ENCODE data around the gene KDM4B. TPM values are rescaled to one million over a fixed set of nuclear protein-coding genes. Genes with fewer than 3 reads are reported as not detected.

The KDM4B gene
- total and polyA plus RNA-seq, 7 donors, result 7.2 to 46.5 (median 21.4) TPM

DNA sequence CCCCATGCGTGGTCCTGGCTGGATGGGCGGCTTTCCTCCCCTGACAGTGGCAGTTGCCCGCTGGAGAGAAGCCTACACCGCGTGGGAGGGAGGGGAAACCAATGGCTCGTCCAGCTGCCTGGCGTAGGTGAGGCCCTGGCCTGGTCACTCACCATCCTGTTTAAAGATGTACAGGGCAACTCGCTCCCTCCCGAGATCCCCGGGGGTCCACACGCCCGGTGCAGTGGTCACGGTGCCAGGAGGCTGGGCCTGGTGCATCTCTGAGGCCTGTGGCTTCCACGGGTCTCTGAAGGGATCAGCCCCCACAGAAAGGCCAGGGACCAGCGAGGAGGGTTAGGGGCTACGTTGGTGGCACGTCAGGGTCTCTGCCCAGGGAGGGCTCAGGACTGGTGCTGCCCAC, 156.5 kb downstream of the KDM4B start:
- H3K36me3 ChIP-seq, result peaks cover 0 to 39% (median 14%) of the 10 kb centered on the region in 4 donors
- intact Hi-C loops (cut with DNase I), result loop anchor here (5.0 kb wide), 1 partner anchor 33 kb away; no protein-coding TSS in a partner anchor

DNA sequence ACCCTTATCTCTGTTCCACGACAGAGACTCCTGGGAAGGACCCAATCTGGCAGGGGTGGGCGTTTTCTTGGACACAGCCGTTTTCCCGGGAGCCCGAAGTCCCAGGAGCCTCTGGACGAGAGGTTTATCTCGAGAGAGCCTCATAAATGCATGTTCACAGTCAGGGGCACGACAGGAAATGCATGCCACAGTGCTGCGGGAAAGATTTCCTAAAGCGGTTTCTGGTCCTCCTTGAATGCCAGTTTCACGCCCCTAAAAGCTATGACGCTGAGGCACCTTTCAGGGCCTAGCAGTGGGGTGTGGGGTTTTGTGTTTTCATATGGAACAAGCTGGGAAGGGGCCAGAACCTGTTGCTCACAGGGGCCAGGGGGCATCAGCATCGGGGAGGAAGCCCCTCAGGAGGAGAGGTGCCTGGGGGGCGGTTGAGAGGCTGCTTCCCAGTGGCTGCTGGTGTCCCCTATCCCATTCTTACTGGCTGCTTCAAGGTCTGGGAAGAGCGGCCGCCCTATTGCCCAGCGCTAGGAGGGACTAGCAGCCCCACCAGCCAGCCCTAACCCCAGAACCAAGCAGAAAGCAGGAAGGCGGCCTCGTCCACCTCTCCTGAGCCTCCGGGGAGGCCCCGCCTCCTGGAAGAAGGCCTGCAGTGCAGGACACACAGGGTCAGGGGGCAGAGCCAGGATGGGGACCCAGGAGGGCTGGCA, 157.0 kb downstream of the KDM4B start:
- no peak for DNase-seq
- Histone ChIP-seq H3K9me3 (no peaks in the 10 kb centered on the region), H3K4me3 (no peak overlapping the region), H3K27ac (no peak overlapping the region), H3K4me1 (peaks cover 0 to 26% (median 20%) of the 10 kb centered on the region in 4 donors), H3K36me3 (peaks cover 0 to 33% (median 10%) of the 10 kb centered on the region in 4 donors), H3K27me3 (no peaks in the 10 kb centered on the region)
- WGBS, 2 donors, result 60 to 83% methylated on average over 21 of the region's 21 CpGs
- TF ChIP-seq EP300 (IDR thresholded peaks at IDR 0.05), result no peak
- TF ChIP-seq POLR2AphosphoS5 (IDR thresholded peaks at IDR 0.05), result no peak
- no peak for TF ChIP-seq POLR2A (IDR thresholded peaks at IDR 0.05)
- TF ChIP-seq, protein P1, sequence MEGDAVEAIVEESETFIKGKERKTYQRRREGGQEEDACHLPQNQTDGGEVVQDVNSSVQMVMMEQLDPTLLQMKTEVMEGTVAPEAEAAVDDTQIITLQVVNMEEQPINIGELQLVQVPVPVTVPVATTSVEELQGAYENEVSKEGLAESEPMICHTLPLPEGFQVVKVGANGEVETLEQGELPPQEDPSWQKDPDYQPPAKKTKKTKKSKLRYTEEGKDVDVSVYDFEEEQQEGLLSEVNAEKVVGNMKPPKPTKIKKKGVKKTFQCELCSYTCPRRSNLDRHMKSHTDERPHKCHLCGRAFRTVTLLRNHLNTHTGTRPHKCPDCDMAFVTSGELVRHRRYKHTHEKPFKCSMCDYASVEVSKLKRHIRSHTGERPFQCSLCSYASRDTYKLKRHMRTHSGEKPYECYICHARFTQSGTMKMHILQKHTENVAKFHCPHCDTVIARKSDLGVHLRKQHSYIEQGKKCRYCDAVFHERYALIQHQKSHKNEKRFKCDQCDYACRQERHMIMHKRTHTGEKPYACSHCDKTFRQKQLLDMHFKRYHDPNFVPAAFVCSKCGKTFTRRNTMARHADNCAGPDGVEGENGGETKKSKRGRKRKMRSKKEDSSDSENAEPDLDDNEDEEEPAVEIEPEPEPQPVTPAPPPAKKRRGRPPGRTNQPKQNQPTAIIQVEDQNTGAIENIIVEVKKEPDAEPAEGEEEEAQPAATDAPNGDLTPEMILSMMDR (IDR thresholded peaks at IDR 0.05), result no peak
- intact Hi-C loops (cut with DNase I), result loop anchor here (5.0 kb wide), 1 partner anchor 34 kb away; no protein-coding TSS in a partner anchor

More for the DNA sequence above, 156.5 kb downstream of the KDM4B start:
- DNase-seq, result no peak
- Histone ChIP-seq H3K4me3 (no peak overlapping the region), H3K27me3 (no peaks in the 10 kb centered on the region), H3K27ac (no peak overlapping the region), H3K4me1 (peaks cover 0 to 26% (median 20%) of the 10 kb centered on the region in 4 donors), H3K9me3 (no peaks in the 10 kb centered on the region)
- TF ChIP-seq EP300 (IDR thresholded peaks at IDR 0.05) (no peak), POLR2A (IDR thresholded peaks at IDR 0.05) (no peak), POLR2AphosphoS5 (IDR thresholded peaks at IDR 0.05) (no peak)
- TF ChIP-seq, protein P1 (IDR thresholded peaks at IDR 0.05), result no peak
- WGBS, 2 donors, result 88 to 94% methylated on average over 17 of the region's 17 CpGs

DNA sequence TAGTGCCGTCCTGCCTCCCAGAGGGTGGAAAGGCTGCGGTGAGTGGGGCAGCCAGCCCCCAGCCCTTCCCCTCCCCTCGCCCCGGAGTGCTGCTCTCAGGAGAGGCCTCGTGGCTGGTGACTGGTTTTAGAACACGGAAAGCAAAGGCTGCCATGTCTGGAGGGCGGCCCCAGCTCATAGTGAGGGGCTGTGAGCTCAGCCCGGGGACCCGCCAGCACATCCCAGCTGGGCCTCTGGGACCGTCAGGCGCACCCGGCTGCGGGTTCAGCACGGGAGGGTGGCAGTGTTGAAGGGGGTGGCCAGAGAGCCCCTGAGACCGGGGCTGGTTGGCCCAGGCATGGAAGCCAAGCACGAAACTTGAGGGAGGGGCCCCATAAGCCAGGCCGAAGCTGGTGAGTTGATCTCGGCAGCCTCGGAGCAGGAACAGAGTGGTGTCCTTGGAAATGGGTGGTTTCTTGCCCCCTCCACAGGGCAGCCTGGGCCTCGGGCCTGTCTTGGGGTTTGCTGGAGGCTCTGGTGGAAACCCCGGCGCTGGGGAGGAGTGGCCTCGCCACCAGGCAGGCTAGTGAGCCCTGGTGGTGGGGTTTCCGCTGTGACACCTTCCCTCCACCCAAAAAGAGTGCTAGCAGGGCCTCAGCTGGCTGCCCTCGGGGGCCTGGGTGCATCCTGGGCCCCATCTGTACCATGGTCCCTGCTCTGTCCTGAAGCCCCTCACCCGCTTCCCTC, 157.7 kb downstream of the KDM4B start:
- intact Hi-C loops (cut with DNase I), result loop anchor here (5.0 kb wide), 1 partner anchor 34 kb away; no protein-coding TSS in a partner anchor
- DNase-seq, result no peak
- Histone ChIP-seq H3K36me3 (peaks cover 0 to 30% (median 10%) of the 10 kb centered on the region in 4 donors), H3K4me3 (no peak overlapping the region), H3K27me3 (no peaks in the 10 kb centered on the region), H3K4me1 (peaks cover 0 to 26% (median 20%) of the 10 kb centered on the region in 4 donors), H3K9me3 (no peaks in the 10 kb centered on the region), H3K27ac (no peak overlapping the region)
- TF ChIP-seq POLR2AphosphoS5 (IDR thresholded peaks at IDR 0.05) (no peak), EP300 (IDR thresholded peaks at IDR 0.05) (no peak), POLR2A (IDR thresholded peaks at IDR 0.05) (no peak)
- TF ChIP-seq, protein P1 (IDR thresholded peaks at IDR 0.05), result no peak
- WGBS, 2 donors, result 81 to 94% methylated on average over 26 of the region's 26 CpGs

DNA sequence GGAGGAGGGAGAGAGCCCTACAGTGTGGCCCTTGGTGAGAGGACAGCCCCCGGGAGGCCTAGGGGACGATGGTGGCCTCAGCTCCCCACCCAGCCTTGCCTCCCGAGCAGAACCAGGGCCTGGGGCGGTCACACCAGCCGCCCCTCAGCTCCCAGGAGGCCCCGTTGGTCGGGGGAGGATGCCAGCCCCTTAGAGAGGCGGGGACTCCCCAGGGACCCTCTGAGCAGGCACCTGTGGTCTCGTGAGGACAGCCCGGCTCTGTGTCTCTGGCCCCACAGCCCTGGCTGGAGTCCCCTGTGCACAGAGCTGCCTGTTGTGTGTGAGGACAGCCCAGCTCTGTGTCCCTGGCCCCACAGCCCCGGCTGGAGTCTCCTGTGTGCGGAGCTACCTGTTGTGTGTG, 158.8 kb downstream of the KDM4B start:
- no peak for DNase-seq
- 67 to 85% methylated on average over 12 of the region's 12 CpGs for whole genome bisulfite sequencing, 2 donors
- Histone ChIP-seq H3K36me3 (peaks cover 0 to 30% (median 11%) of the 10 kb centered on the region in 4 donors), H3K4me3 (no peak overlapping the region), H3K27ac (peak overlapping the region; percentile 42 to 67 (median 52)), H3K4me1 (peaks cover 0 to 26% (median 20%) of the 10 kb centered on the region in 4 donors), H3K27me3 (no peaks in the 10 kb centered on the region), H3K9me3 (no peaks in the 10 kb centered on the region)
- intact Hi-C loops (cut with DNase I), result loop anchor here (5.0 kb wide), 1 partner anchor 35 kb away; no protein-coding TSS in a partner anchor
- TF ChIP-seq POLR2A (IDR thresholded peaks at IDR 0.05), result no peak
- no peak for TF ChIP-seq POLR2AphosphoS5 (IDR thresholded peaks at IDR 0.05)
- TF ChIP-seq, protein P1 (IDR thresholded peaks at IDR 0.05), result no peak
- TF ChIP-seq EP300 (IDR thresholded peaks at IDR 0.05), result no peak
